Stomach smooth muscle (tissue), 2 donors: ENCODE results near the gene SEC24B.

Experiments
- H3K27ac ChIP-seq: one replicate; pipeline ENCODE4 v1.7.0; 2013; ENCODE audit warnings: mild to moderate bottlenecking, low read length, inconsistent platforms
- H3K27me3 ChIP-seq, 2 donors: one replicate each; pipeline ENCODE4 v1.7.0; 2013; ENCODE audit warnings: low read length in 2 of 2; ENCODE audit not compliant: insufficient read depth in 2 of 2, control insufficient read depth in 1 of 2
- H3K36me3 ChIP-seq, 2 donors: one replicate each; pipeline ENCODE4 v1.7.0; 2013; ENCODE audit warnings: low read length in 2 of 2; ENCODE audit not compliant: control insufficient read depth in 2 of 2, insufficient read depth in 2 of 2
- H3K4me1 ChIP-seq: one replicate; pipeline ENCODE4 v1.7.0; 2013; ENCODE audit warnings: low read length; ENCODE audit not compliant: control insufficient read depth, insufficient read depth
- H3K4me3 ChIP-seq, 2 donors: one replicate each; pipeline ENCODE4 v1.7.0; 2013; ENCODE audit warnings: low read length in 2 of 2
- H3K9ac ChIP-seq, 2 donors: one replicate each; pipeline ENCODE4 v1.7.0; 2013; ENCODE audit warnings: low read length in 2 of 2, mild to moderate bottlenecking in 1 of 2
- H3K9me3 ChIP-seq, 2 donors: one replicate each; pipeline ENCODE4 v1.7.0; 2013; ENCODE audit warnings: low read length in 2 of 2; ENCODE audit not compliant: control insufficient read depth in 2 of 2
- donor health status: healthy.
- donor health status: Pancreatic carcinoma.

Gene SEC24B

DNA sequence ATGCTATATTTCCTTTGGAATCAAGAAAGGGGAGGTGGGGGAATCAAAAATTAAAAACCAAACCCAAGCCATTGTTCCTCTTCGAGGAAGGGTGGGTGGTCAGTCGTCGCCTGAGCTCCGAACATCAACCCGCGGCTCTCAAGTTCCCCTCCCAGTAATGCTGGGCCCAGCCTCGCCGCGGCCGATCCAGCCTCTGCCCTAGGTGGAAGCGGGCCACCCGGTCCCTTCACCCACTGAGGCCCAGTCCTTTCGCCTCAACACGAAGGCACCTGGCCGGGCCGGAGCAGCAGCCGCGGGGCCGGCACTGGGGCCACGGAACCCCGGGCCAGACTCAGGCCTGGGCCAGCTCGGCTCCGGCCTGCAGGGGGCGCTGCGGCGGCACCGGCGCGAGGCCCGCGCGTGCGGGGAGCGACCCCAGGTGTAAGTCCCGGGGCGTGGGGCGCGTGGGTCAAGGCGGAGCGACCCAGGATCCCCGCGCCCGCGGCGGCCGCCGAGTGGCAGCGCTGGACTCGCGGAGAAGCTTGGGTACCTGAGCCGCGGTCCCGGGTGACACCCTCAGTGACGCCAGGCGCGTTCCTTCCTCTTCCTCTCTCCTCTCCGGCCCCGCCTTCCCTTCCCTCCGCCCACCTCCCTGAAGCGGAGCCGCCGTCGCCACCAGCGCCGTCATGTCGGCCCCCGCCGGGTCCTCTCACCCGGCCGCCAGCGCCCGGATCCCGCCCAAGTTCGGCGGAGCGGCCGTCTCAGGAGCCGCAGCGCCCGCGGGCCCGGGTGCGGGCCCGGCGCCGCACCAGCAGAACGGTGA is at the start of gene SEC24B:
TSS of gene SEC24B (plus strand) at position 611 of the 802 bp plus-strand sequence. CDS start at position 666, 55 bp downstream.
- H3K4me1 ChIP-seq, result peaks cover 19% of the 10 kb centered on the region
- no peaks in the 10 kb centered on the region for H3K9me3 ChIP-seq
- peak within 1 kb of the TSS; percentile 87 to 92 for H3K9ac ChIP-seq
- H3K27me3 ChIP-seq, result no peaks in the 10 kb centered on the region
- peak within 1 kb of the TSS; percentile 86 for H3K27ac ChIP-seq
- H3K4me3 ChIP-seq, result peak within 1 kb of the TSS; percentile 75 to 87
- H3K36me3 ChIP-seq, result no peaks in the 10 kb centered on the region

DNA sequence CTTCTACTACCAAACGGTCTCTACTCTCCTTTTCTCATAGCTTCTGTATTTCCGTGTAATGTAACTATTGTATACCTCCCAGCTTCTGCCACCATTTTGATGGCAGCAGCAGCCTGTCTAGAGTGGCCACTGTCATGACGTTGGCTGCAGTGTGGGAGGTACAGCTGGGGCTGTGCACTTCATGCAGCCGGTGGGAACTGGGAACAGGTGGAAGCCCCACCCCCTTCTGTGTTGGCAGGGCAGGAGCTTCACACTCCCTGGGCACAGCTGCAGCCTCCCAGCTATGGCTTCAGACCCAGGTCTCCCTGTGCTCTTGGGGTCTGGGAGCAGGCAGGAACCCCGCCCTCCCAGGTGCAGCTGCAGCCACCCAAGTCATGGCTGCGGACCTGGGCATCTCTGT is 49.8 kb upstream of the SEC24B start:
- Histone ChIP-seq H3K9ac (no peak overlapping the region), H3K36me3 (no peaks in the 10 kb centered on the region), H3K27me3 (no peaks in the 10 kb centered on the region), H3K27ac (no peak overlapping the region), H3K4me3 (no peak overlapping the region), H3K4me1 (no peaks in the 10 kb centered on the region), H3K9me3 (no peaks in the 10 kb centered on the region)

DNA sequence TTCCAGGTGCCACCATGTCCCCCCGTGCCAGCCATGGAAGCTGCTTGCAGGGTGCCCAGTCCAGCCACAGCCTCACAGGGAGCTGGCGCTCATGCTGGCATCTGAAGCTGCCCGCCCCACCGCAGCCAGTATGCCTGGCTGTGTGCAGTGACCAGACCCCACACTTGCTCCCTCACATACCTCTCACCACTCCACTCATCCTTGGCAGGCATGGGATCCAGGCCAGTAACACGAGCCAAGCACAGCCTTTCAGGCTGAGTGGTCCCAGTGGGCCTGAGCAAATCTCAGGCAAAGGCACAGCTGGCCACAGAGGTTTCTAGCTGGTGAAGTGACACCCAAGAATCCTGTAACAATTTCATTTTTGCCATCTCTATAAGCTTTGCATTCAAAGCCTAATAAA is 48.4 kb upstream of the SEC24B start:
- no peaks in the 10 kb centered on the region for H3K9me3 ChIP-seq
- no peaks in the 10 kb centered on the region for H3K36me3 ChIP-seq
- no peak overlapping the region for H3K4me3 ChIP-seq
- H3K27ac ChIP-seq, result no peak overlapping the region
- no peaks in the 10 kb centered on the region for H3K4me1 ChIP-seq
- no peak overlapping the region for H3K9ac ChIP-seq
- no peaks in the 10 kb centered on the region for H3K27me3 ChIP-seq

DNA sequence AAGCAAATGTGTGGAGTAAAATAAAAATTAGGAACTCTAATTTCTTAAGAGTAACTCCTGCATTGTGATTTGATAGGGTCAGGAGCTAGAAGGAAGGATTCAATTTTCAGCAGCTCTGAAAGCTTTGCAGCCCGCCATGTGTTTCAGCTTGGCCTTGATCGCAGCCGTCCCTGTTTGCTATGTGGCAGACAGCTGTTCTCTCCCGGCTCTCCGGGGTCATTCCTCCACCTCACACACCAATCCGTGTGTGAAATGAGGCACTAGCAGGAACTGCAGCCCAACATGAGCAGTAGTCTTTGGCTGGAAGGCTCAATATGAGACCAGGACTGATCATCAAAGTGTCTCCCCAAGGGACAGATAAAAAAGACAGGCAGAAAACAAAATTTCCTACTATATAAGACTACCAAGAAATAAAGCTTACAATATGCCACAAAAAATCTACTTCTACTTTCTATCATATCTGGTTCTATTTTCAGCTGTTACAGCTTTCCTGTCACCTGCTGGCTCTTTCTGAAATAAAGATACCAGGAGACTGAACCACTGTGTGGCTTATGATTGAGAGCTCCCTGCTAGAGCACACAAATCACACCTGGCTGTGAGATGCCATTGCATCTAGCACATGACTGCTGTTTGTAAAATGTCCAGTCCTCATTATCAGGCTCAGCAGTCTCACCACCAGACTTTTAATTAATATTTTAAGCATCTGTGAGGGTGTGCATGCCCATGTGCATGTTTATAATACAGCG is 44.1 kb upstream of the SEC24B start:
- Histone ChIP-seq H3K36me3 (no peaks in the 10 kb centered on the region), H3K4me1 (no peaks in the 10 kb centered on the region), H3K9ac (no peak overlapping the region), H3K27me3 (no peaks in the 10 kb centered on the region), H3K4me3 (no peak overlapping the region), H3K27ac (no peak overlapping the region), H3K9me3 (no peaks in the 10 kb centered on the region)

DNA sequence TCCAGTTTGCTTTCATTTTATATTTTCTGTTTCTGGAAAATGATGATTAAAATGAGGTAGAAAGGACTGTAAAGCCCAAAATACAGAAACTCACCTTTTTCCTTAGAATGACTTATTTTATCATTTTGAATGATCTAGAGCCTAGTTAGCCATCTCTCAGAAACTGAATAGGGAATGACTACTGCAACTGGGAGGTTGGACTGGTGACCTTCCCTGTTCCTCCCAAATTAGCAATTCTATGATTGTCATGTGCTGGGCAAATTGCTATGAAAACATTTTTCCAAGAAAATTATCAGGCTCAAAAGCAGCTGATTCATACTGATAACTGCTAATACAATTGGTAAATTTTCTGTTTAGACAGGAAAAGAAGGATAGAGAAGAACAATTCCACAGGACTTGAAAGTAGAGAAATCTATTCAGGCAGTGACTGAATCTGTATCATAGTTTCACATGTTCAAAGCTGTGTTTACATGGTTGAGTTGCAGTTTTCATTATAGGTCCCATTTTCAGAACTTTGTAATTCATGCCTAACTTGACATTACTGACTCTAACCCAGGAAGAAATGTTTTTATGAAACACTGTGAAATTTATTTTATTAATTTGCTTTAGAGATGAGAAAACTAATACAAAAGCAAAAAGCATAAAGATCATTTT is 43.4 kb upstream of the SEC24B start:
- Histone ChIP-seq H3K36me3 (no peaks in the 10 kb centered on the region), H3K9ac (no peak overlapping the region), H3K27me3 (no peaks in the 10 kb centered on the region), H3K4me1 (no peaks in the 10 kb centered on the region), H3K9me3 (no peaks in the 10 kb centered on the region), H3K27ac (no peak overlapping the region), H3K4me3 (no peak overlapping the region)

DNA sequence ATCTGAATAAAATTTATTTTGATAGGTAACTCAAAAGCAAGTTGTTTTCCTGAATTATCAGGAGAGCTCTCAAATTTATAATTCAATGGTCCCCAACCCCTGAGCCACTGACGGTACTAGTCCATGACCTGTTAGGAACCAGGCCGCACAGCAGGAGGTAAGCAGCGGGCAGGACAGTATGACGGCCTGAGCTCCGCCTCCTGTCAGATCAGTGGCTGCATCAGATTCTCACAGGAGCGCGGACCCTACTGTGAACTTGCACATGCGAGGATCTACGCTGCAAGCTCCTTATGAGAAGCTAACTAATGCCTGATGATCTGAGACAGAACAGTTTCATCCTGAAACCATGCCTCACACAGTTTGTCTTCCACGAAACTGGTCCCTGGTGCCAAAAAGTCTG is 37.9 kb upstream of the SEC24B start:
- Histone ChIP-seq H3K4me1 (no peaks in the 10 kb centered on the region), H3K36me3 (no peaks in the 10 kb centered on the region), H3K9me3 (no peaks in the 10 kb centered on the region), H3K4me3 (no peak overlapping the region), H3K9ac (no peak overlapping the region), H3K27ac (no peak overlapping the region), H3K27me3 (no peaks in the 10 kb centered on the region)

DNA sequence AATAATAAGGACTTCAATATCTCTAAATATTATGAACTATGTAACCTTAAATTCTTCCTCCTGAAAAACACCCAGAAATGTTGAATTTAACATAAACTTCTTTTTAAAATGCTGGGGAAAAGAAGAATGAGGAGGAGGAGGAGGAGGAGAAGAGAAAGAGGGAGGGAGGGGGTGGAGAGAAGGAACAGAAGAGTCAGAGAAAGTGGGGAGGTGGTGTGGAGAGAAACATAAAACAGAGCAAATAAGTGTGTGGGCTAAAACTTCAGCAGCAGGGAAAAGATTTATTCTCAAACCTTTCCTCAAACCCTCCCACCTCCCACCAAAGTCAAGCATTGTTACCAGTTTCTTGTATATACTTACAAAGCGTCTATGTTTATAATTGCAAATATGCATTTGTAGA is 34.7 kb upstream of the SEC24B start:
- Histone ChIP-seq H3K36me3 (no peaks in the 10 kb centered on the region), H3K4me1 (no peaks in the 10 kb centered on the region), H3K27ac (no peak overlapping the region), H3K9ac (no peak overlapping the region), H3K27me3 (no peaks in the 10 kb centered on the region), H3K4me3 (no peak overlapping the region), H3K9me3 (no peaks in the 10 kb centered on the region)

DNA sequence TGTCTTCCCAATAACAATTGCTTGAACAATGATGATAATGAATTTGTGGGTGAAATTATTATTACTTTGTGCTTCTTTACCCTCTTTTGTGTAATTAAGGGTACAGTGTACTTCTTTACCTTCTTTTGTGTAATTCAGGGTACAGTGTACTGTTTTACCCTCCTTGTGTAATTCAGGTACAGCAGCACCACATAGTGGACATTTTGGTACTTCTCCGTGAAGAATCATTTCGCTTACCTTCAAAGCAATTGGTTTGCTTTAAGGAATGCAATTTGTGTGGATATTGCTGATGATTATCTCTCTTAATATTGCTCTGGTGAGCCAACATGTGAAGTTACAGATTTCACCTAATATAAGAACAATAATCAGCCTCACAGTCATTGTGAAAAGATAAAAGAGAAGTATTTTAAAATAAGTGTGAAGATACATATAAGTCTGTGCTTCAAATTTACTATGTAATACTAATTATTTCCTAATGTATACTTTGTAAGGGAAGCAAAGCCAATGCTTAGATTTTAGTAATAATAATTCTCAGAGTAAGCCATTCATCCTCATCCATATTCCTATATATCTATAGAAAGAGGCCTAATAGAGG is 27.2 kb upstream of the SEC24B start:
- Histone ChIP-seq H3K4me1 (no peaks in the 10 kb centered on the region), H3K27ac (no peak overlapping the region), H3K4me3 (no peak overlapping the region), H3K27me3 (no peaks in the 10 kb centered on the region), H3K36me3 (no peaks in the 10 kb centered on the region), H3K9ac (no peak overlapping the region), H3K9me3 (no peaks in the 10 kb centered on the region)

DNA sequence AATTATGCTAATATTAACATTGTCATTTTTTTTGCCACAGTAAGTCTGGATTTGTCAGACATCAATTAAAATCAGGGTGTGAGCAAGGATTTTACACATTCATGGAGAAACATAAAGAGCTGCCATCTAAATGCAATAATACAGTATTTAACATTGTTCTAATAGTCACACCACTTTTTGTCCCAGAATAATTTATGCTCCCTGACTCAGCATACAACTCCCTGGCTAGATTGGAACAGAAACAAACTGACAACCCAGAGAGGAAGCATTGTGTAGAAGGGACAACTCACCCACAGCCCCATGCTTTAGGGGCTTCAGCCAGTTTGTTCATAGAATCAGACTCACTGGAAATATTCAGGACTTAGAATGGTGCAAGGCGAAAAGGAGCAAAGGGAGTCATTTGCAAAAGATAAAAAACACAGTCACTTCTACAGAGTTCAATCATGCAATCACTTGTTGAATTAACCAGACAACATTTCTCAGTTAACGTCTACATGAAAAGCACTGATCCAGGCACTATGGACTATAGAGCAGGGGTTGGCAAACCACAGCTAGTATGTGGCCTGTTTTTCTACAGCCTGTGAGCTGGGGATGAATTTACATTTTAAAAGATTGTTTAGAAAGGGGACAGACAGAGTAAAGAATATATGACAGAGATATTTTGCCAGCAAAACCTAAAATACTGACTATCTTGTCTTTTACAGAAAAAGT is 26.4 kb upstream of the SEC24B start:
- Histone ChIP-seq H3K4me3 (no peak overlapping the region), H3K27me3 (no peaks in the 10 kb centered on the region), H3K9ac (no peak overlapping the region), H3K4me1 (no peaks in the 10 kb centered on the region), H3K9me3 (no peaks in the 10 kb centered on the region), H3K27ac (no peak overlapping the region), H3K36me3 (no peaks in the 10 kb centered on the region)

DNA sequence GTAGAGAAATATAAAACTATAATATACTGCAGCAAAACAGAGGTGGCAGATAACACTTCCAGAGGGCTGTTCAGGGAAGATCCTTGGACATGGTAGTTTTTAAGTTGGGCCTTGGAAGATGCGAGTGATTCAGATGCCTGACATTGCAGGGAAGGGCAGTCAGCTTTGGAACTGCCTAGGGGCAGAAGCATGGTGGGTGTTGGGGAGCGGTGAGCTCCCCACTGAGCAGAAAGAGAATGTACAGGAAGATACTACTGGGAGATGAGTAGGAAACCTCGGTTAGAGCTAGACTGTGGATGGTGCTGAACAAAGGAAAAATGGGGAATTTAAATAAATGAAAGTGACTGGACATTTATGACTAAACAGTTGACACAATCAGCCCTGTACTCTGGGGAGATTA is 24.9 kb upstream of the SEC24B start:
- no peak overlapping the region for H3K27ac ChIP-seq
- H3K9me3 ChIP-seq, result no peaks in the 10 kb centered on the region
- no peak overlapping the region for H3K9ac ChIP-seq
- no peak overlapping the region for H3K4me3 ChIP-seq
- no peaks in the 10 kb centered on the region for H3K27me3 ChIP-seq
- H3K4me1 ChIP-seq, result no peaks in the 10 kb centered on the region
- no peaks in the 10 kb centered on the region for H3K36me3 ChIP-seq
